GM21367 (cell line): ENCODE data around the gene NEB.
A peak's percentile ranks its signal among the peaks of the same experiment; 100 is the strongest.
"Not testable (repeated sequence)": the region's sequence is repeated elsewhere in the genome, so short reads cannot be mapped to it uniquely, and the experiment has no call there.

Source experiments
- ATAC-seq: cut with Tn5 transposase; IDR thresholded peaks from one replicate; pipeline ENCODE4 v1.9.1; 2021; ENCODE audit not compliant: unreplicated experiment

The NEB gene

DNA sequence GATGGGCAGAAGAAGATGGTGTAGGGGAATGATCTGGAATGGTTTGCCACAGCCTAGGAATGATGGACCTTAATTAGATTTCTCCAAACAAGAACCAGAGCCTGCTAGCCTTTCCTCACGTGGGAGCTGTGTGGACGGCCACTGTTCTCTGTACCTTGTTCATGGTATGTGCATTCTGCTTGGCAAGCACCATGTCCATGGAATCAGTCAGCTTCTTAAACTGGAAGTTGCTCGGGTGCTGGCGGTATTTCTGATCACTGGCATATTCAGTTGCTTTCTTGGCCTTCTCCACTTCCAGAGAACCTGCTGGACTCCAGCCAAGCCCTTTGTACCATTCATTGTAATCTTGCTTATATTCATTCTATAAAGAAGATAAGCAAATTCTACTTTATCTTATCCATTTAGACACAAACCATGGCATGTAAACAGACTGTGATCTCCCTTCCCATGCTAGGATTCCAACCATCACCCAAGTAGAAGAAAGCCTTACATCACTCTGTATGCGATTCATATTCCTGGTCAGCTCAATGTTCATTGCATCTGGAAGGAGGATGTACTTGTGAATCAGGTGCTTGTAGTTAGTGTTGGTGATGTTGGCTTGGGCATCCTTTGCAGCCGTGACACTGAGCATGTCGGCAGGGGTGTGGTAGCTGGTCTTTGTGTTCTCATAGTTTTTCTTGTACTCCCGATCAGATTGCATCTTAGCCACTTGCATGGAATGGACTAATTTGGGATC, 78.4 kb downstream of the NEB start:
- no peak for ATAC-seq

DNA sequence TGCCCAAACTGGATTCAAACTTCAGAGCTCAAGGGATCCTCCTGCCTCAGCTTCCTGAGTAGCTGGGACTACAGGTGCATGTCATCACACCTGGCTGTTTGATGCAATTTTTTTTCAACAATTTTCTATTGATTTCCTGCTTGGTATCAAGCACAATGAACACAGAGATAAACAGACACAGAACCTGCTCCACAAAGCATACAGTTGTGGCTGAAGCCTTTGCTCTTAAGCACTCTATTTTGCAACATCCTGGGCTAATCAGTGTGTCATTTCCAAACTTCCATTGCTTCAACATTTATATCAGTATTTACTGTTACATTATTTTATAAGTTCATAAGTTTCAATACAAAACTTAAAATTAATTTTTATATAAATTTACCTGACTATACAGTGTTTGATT, 79.4 kb downstream of the NEB start:
- no peak for ATAC-seq

DNA sequence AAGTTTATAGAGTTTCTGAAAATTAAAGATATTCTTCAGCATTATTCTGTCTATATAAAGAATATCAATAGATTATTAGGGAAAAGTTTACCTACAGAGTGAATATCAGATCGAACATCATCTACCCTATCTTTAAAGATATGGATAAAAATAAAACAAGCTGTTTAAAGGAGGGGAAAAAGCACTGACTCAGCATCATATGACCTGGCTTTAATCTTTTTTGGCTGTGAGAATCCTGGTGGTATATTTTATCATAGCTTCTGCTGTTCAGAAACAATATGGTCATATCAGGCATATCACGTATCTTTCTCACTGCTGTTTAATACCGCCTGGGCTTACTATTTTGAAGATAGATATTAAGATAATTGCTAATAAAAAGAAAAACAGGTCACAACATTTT, 80.2 kb downstream of the NEB start:
- ATAC-seq = no peak

DNA sequence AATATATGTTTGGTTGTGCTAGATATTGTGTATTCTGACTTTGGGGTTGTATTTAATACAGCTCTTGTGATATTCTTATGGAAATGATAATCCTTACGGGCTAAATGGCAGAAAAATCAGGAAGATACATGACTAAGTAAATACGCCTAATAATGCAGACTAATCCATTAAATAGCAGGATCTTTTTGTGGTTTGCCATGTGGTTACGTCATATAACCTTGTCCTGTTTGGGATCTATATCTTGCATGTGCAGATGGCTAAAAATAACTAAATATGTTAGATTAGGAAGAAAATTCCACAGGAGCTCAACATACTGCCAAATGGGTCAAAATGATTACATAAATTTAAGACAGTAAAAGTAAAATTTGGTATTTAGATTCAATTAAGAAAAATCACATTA, 83.0 kb downstream of the NEB start:
- no peak for ATAC-seq

DNA sequence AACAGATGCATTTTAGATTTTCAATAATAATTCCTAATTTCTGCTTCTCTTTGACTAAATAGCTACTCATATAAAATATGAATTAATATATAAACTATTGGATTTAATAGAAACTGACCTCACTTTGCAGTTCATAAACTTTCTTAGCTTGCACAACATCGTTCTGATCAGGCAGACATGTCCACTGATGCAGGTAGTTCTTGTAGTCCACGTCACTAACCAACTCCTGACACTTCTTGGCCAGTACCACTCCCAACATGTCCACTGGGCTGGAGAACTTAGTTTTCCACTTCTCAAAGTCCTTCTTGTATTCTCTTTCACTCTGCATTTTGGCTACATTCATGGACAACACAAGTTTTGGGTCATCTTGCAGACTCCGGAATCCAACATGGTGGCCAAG, 83.8 kb downstream of the NEB start:
- no peak for ATAC-seq

DNA sequence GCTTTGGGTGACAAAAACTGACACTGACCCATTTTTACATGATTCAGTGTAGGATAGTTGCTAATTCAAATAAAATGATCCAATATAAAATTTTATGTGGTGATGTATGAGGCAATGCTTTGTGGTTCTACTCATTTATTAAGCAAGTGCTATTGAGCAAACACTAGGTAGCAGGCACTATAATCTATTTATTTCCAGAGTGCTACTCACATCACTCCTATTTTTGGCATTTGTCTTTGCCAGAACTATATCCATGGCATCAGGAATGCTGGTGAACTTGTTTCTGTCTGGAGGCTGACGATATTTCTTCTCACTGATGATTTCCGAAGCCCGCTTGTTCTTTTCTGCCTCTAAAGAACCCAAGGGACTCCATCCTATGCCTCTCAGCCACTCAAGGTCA, 84.3 kb downstream of the NEB start:
- no peak for ATAC-seq

DNA sequence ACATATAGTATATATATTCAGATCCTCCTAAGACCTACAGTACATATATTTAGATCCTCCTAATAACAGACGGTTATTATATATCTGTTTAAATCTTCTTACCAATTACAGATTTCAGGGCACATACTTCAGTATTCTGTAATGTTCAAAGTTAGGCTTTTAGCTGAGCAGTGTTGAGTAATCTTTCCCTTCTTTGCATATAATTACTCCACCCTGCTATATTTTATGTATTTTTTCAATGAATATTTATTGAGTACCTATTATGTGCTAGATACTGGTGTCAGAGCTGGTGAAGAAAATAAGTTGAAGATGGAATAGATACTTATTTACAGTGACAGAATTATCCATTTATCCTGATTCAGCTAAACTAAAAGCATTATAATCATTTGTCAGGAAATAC, 84.9 kb downstream of the NEB start:
- ATAC-seq = no peak

DNA sequence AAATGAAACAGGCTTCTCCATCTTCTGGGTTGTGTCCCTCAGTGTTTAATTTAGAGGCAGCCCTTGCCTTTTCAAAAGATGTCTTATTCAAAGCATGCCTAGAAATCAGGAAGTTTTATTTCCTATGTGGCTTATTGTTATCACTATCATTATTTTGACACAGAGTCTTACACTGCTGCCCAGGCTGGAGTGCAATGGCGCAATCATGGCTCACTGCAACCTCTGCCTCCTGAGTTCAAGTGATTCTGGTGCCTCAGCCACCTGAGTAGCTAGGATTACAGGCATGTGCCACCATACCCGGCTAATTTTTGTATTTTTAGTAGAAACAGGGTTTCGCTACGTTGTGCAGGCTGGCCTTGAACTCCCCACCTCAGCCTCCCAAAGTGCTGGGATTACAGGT, 87.8 kb downstream of the NEB start:
- not testable (repeated sequence) for ATAC-seq

DNA sequence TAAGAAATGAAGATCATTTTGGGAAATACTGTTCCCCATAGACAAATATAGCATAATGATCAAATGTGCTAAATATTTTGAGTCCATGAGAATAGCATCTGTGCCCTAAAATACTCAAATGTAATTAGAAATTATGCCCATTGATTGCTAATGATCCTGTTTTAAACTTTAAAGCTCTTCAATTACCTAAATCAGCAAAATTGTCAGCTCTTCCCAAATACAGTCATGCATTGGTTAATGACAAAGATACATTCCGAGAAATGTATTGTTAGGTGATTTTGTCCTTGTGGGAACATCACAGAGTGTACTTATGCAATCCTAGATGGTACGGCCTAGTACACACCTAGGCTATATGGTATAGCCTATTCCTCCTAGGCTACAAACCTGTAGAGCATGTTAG, 89.7 kb downstream of the NEB start:
- ATAC-seq = no peak

DNA sequence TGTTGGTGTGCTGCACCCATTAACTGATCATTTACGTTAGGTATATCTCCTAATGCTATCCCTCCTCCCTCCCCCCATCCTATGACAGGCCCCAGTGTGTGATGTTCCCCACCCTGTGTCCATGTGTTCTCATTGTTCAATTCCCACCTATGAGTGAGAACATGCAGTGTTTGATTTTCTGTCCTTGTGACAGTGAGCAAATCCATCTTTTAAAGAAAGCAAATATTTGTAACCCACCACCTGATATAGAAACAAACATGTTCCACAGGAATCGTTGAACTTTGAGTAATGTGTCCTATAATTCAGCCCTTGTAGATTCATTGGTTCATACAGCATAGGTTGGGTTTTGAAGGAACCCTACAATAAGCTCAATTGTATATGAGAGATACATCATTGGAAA, 92.4 kb downstream of the NEB start:
- not testable (repeated sequence) for ATAC-seq

DNA sequence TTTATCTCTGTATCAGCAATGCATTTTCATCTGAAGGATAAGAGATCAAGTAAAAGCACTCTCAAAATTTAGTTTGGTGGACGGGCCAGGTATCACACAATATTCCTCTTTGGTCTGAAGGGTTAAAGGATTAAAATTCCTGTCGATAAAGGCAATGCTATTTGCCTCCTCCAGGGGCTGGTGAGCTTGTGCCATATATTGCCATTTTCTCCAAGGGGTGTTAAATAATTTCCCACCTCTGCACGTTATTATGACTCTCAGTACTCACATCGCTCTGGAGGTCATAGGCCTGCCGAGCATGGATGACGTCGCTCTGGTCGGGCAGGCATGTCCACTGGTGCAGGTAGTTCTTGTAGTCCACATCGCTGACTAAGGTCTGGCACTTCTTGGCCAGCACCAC, 94.2 kb downstream of the NEB start:
- ATAC-seq = no peak

DNA sequence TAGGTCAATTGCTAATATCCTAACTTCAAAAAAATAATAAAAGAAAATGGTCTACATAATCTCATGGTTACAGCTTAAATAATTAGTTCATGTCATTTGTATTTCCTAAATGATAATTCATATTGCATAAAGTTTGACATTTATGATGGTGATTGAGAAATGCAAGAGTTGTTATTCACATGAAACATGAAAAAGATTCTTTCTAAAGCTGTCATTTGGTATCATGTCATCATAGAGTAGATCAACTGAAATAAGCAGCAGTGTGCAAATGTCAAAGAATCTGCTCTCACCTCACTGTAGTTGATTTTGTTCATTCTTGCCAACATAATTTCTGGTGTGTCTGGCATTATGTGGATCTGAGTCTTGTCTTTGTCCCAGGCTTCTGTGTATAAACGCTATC, 95.3 kb downstream of the NEB start:
- no peak for ATAC-seq

DNA sequence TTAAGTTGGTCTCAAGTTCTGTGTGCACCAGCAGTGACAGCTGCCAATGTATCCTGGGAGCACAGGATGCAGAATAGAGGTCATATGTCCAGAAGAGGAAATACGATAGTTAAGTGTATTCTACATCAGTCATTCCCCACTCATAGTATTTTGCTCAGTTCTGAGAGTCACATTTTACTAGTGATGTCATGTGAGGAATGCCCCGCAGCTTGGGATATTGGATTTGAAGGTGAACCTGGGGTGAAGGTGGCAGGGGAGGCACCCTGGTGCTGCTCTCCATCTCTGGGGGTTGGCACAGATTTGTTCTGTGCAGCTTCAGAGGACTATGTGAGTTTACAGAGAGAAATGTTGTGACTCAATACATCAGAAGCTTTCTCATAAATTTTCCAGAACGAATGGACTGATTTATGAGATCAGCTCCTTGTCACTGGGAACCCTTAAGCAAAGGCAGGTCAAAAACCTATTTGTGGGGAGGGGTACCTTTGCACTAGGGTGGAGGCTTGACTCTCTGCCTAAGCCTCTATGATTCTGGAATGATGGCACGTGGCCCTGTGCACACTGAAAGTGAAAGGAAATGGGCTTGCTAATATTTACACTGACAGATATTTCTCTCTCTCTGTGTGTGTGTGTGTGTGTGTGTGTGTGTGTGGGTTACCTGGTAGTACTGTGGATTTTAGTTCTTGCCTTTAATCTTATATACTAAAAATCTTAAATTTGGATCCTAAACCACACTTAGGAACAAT, 95.9 kb downstream of the NEB start:
- peak; percentile 53 for ATAC-seq

DNA sequence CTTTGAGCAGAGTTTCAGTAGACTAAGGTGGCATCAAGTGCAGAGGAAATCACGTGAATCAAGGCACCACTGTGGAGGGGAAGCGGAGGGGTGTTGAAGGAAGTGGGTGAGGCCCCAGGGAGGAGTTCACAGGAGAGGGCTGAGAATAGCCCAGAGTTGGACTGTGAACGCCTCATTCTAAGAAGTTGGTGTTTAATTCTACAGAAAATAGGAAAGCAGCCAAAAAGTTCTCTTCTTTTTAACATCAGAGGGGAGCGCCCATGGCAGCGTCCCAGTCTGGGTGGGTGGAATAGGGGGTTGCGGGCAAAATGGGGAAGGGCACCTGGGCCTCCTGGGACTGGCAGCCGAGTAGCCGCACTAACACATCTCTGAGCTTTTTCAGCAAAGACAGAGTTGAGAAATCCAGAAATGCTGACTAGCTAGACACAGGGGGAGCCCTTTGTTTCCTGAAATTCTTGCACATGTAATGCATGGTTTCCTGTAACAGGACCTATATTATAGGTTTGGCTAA, 97.0 kb downstream of the NEB start:
- ATAC-seq = peak; percentile 51

DNA sequence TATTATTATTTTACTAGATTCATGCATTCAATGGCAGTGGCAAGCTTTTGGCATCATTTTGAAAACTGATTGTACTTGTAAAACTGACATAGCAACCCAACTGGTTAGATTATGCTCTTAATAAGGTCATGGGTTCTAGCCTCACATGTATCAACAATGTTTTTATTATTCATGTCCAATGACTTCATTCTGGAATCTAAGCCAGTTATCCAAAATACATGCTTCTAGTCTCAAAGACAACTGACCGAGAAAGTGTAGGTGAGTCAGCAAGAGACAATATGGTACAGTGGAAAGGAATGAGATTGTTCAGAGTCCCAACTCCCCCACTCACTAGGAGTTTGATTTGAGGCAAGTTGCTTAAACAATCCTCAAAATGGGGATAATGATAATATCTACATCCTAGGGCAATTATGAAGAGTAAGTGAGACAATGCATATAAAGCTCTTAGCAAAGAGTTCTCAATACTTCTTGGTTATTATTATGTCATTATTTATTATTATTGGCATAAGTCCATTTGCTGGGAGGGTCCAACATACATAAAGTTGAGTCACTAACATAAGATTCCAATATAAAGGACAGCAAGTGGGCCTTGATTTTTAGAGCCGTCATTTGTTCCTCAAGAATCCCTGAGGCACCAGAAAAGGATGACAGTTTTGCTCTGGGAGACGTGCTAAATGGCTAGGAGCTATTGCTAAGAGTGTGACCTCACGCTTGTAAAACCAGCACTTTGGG, 99.4 kb downstream of the NEB start:
- no peak for ATAC-seq

DNA sequence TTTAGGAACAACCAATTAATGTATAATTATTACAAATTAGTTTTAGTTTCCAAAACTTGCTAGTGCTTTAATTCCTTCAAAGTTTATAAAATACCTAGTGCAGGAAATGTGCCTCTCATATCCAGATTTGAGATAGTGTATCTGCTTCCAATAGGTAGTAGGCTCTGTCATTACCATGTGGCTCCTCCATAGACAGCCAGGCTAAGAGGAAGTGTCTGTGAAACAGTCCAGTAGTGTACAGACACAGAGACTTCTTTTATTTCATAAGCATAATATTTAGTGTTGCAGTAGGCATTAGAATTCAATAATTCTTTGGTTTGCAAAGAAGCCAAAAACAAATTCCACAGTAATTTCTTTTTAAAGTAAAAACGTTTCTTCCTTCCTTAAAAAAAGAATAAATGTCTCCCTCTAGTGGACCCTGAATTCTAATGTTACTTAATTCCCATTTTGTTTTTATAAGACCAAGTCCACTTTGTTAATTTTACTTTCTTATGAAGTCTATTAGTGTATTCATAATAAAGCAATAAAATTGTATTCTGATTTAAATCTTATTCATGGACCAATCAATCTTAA, 101.2 kb downstream of the NEB start:
- ATAC-seq = no peak

DNA sequence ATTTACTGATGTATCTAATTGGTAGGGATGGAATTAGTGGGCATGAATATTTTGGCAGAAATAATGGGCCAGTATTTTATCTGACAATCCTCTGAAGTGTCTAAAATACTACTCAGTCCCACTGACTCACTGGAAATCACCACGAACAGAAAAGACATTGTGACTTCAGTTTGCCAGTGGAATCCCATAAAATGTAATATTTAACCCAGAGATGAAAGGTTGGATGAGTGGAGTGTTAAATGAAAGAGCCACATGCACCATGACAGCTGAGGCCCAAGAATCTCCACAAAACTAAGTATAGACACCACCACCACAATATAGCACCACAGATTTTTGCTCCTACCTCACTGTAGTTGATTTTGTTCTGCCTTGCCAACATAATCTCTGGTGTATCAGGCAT, 103.9 kb downstream of the NEB start:
- no peak for ATAC-seq

DNA sequence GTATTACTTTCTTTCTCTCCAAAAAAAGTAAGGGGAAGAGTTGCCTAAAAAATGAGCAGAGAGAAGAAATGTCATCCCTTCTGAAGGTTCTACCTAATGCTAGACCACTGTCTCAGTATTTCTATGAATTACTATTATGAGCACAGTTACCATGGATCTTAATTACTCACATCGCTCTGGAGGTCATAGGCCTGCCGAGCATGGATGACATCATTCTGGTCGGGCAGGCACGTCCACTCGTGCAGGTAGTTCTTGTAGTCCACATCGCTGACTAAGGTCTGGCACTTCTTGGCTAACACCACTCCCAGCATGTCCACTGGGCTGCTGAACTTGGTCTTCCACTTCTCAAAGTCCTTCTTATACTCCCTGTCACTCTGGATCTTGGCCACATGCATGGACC, 106.9 kb downstream of the NEB start:
- no peak for ATAC-seq

DNA sequence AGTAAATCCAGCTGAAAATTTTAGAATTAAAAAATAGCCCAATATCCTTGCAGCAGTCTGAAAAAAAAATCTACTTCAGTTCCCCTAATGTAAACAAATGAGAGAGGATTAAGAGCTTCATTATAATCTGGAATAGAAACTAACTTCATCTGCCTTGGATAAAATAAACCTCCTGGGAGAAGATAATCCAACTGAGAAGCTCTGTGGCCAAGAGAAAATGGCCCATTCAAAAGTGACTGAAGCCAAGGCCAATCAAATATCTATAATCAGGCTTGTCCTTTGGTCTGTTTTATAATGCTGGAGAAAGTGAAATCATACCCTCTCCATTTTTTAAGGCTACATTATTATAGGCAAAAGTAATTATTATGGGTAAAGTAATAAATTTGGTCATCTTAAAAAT, 110.0 kb downstream of the NEB start:
- no peak for ATAC-seq

DNA sequence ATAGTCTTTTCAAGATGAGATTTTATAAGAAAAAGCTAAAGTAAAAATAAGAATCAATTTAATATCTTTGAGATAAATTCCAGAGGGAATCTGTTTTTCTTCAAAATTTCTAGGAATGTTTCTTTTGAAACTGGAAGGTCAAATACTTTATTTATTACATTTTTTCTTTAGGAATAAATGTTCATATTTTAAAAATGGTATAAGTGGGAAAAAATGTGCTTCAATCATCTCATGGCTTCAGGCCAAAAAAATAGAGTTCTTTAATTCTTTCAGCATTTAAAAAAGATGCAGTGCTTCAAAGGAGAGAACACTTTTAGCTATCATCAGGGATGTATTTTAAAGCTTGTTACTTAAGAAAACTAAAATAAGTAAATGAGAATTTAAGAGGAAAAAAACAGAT, 110.6 kb downstream of the NEB start:
- ATAC-seq = no peak

DNA sequence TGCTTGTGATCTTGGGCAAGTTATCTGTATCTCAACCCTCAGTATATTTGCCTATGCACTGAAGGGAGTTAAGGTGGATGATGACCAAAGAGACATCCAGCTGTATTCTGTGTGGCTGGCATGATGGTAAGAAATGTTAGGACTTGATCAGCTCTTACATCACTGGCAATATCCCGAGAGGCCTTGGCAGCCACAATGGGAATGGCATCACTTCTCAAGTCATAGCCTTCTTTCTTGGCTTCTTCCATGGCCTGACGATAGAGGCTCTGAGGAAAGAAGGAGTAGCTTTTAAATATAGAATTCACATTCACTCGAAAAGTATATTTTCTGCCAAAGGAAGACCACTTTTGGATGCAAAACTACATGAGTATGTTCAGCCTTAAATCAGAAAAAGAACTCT, 113.5 kb downstream of the NEB start:
- ATAC-seq = no peak
